ENCODE measurements around the gene IL22RA2. TPM values are rescaled to one million over a fixed set of nuclear protein-coding genes. Genes with fewer than 3 reads are reported as not detected.
A peak's percentile ranks its signal among the peaks of the same experiment; 100 is the strongest.

IL22RA2 gene
- total RNA-seq, 2 donors from 2014 or later: not detected

DNA sequence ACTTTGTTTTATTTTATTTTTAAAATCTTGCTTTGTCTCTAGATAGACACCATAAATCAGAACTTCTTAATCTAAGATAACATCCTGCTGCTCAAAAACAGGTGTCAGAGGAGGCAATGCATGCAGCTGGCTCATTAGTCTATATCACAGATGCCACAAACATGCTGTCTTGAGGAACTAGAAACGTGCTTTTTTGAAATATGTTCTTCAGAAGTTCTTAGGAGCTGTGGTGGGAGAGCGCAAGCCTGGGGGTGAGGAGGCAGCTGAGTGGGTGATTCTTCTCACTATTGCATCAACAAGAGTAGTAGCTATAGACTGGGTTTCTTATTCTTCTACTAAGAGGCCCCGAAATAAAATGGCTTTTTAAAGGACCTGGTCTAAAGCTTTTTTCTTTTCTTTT is 23.4 kb downstream of the IL22RA2 start:
- peak overlapping the region in 1 of 2 donors; percentile 16 for H3K27ac Mint-ChIP-seq
- H3K4me1 Mint-ChIP-seq (ENCODE audit: low read depth in 2 of 2): peaks cover 14 to 15% of the 10 kb centered on the region in 2 donors
- ATAC-seq (no peak), DNase-seq (ENCODE audit: low spot score) (no peak)
- H3K4me3 Mint-ChIP-seq: no peak overlapping the region
- H3K27me3 Mint-ChIP-seq: peaks cover 0 to 3% of the 10 kb centered on the region in 2 donors
- H3K9me3 Mint-ChIP-seq: no peaks in the 10 kb centered on the region
- peaks cover 4% of the 10 kb centered on the region for H3K36me3 Mint-ChIP-seq

DNA sequence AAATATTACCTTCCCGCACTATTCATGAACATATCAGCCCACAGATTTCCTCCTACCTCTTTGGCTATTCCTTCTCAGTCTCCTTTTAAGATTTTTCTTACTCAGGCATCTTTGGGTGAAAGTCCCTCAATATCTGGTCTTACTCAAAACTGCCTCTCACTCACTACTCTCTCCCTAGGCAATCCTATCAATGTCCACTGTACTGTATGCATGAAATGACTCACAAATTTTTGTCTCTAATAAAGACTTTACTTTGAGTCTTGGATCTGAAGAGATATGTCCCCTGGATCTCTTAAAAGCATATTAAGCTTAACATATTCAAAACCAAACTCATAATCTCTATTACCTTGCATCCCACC is 24.4 kb downstream of the IL22RA2 start:
- H3K36me3 Mint-ChIP-seq: peaks cover 4% of the 10 kb centered on the region
- no peak for DNase-seq (ENCODE audit: low spot score)
- H3K27me3 Mint-ChIP-seq: peaks cover 0 to 3% of the 10 kb centered on the region in 2 donors
- H3K4me3 Mint-ChIP-seq: peak overlapping the region; percentile 4
- no peaks in the 10 kb centered on the region for H3K9me3 Mint-ChIP-seq
- H3K4me1 Mint-ChIP-seq (ENCODE audit: low read depth in 2 of 2): peaks cover 14 to 15% of the 10 kb centered on the region in 2 donors
- H3K27ac Mint-ChIP-seq: peak overlapping the region; percentile 0 to 16
- ATAC-seq: no peak

DNA sequence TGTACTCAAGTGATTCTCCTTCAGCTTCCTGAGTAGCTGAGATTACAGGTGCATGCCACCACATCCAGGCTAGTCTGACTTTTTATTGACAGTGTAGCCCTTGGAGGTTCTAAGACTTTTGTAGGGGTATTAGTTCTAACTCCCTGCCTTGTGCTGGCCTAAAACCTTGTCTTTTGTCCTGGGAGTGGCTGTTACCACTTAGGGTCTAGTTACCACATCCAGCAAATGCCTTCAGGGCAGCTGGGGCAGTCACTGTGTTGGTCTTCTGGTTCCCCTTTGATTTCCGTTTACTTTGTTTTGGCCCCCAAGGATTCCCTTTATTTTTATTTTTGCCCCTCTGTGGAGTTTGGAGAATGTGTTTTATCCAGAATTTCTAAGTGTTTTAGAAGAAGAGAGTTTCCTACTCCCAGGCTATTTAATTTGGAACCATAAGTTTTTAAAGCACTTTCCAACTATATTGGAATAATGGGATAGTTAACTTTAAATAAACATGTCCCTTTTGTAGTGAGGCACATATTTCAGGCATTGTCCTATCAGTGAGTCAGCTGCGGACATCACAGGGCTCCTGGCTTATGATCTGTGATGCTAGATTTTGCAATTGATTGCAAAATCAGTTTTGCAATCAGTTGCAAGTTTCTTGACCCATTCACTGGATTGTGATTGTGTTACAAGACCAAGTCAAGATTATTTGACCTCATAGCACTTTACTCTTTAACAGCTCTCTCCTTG is 25.0 kb downstream of the IL22RA2 start:
- Mint-ChIP-seq H3K4me3 (no peak overlapping the region), H3K36me3 (peaks cover 4% of the 10 kb centered on the region), H3K4me1 (ENCODE audit: low read depth in 2 of 2) (peaks cover 14 to 15% of the 10 kb centered on the region in 2 donors), H3K9me3 (no peaks in the 10 kb centered on the region), H3K27ac (peak overlapping the region; percentile 0 to 16), H3K27me3 (peaks cover under 1 to 3% of the 10 kb centered on the region in 2 donors)
- DNase-seq (ENCODE audit: low spot score): no peak
- ATAC-seq: peak; percentile 67 to 91

DNA sequence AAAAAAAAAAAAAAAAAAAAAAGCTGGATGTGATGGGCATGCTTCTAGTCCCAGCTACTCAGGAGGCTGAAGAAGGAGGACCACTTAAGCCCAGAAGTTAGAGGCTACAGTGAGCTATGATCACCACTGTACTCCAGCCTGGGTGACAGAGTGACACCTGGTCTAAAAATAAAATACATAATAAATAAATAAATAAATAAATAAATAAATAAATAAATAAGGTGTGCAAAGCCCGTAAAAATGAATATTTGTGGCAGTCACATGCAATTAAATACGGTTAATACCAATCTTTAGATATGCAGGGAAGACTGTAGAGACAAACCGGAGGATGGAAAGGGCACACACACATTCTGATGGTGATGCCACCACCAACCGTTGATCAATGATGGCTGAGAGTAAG is 26.2 kb downstream of the IL22RA2 start:
- peaks cover 3 to 6% of the 10 kb centered on the region in 2 donors for H3K27me3 Mint-ChIP-seq
- no peak overlapping the region for H3K27ac Mint-ChIP-seq
- DNase-seq (ENCODE audit: low spot score) (no peak), ATAC-seq (no peak)
- no peak overlapping the region for H3K4me3 Mint-ChIP-seq
- peaks cover 14 to 21% of the 10 kb centered on the region in 2 donors for H3K4me1 Mint-ChIP-seq (ENCODE audit: low read depth in 2 of 2)
- peaks cover 4% of the 10 kb centered on the region for H3K36me3 Mint-ChIP-seq
- H3K9me3 Mint-ChIP-seq: no peaks in the 10 kb centered on the region

DNA sequence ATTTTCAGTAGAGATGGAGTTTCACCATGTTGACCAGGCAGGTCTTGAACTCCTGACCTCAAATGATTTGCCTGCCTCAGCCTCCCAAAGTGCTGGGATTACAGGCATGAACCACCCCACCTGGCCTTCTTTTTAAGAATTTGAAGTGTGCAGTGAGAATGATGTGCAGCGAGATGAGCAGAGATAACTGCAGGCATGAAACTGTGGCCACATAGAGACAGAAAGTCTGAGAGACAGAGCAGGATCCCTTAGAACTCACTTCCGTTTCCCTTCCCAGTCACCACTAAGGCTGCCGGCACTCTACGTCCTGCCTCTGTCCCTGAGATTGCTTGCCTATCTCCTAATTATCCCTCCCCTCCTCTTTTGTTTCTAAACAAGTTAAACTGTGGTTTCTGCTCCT is 27.2 kb downstream of the IL22RA2 start:
- Mint-ChIP-seq H3K36me3 (peaks cover 2% of the 10 kb centered on the region), H3K27me3 (peaks cover 3 to 6% of the 10 kb centered on the region in 2 donors), H3K4me1 (ENCODE audit: low read depth in 2 of 2) (peaks cover 14 to 21% of the 10 kb centered on the region in 2 donors), H3K27ac (no peak overlapping the region), H3K4me3 (no peak overlapping the region), H3K9me3 (no peaks in the 10 kb centered on the region)
- no peak for ATAC-seq
- DNase-seq (ENCODE audit: low spot score): no peak

DNA sequence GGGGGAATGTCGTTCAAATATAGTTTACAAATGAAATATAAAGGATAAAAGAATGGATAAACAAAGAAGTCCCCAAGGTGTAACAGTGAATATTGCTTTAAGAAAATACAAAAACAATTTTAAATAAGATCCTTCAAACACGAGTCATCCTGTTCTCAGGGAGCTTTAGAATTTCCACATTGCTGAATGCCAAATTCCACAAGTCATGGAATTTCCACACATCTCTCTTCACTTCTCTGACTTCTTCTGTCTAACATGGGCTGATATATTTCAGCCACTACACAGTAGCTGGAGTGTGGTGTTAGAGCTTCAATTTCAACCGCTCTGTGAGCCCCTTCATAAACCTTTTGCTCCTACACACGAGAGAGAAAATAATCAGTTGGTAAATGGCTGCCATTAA is 28.0 kb downstream of the IL22RA2 start:
- no peak for ATAC-seq
- no peak overlapping the region for H3K4me3 Mint-ChIP-seq
- peaks cover 3 to 6% of the 10 kb centered on the region in 2 donors for H3K27me3 Mint-ChIP-seq
- no peaks in the 10 kb centered on the region for H3K9me3 Mint-ChIP-seq
- DNase-seq (ENCODE audit: low spot score): no peak
- H3K36me3 Mint-ChIP-seq: no peaks in the 10 kb centered on the region
- H3K4me1 Mint-ChIP-seq (ENCODE audit: low read depth in 2 of 2): peaks cover 14 to 21% of the 10 kb centered on the region in 2 donors
- no peak overlapping the region for H3K27ac Mint-ChIP-seq

DNA sequence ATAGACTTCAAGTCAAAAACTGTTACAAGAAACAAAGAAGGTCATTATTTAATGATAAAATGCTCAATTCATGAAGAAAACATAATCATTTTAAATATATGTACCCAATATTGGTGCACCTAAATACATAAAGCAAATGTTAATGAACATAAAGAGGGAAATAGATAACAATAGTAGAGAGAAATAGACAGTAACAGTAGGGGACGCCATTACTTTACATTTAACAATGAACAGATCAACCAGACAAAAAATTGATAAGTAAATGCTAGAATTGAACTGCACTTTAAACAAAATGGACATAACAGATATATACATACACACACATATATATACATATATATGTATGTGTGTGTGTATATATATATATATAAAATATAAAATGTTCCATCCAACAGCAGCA is 37.4 kb downstream of the IL22RA2 start:
- no peak for ATAC-seq
- no peak overlapping the region for H3K27ac Mint-ChIP-seq
- H3K4me3 Mint-ChIP-seq: no peak overlapping the region
- H3K4me1 Mint-ChIP-seq (ENCODE audit: low read depth in 2 of 2): peaks cover 0 to 2% of the 10 kb centered on the region in 2 donors
- no peak for DNase-seq (ENCODE audit: low spot score)
- peaks cover 10% of the 10 kb centered on the region for H3K9me3 Mint-ChIP-seq
- H3K27me3 Mint-ChIP-seq: peaks cover 0 to 13% of the 10 kb centered on the region in 2 donors
- H3K36me3 Mint-ChIP-seq: peaks cover 8% of the 10 kb centered on the region

DNA sequence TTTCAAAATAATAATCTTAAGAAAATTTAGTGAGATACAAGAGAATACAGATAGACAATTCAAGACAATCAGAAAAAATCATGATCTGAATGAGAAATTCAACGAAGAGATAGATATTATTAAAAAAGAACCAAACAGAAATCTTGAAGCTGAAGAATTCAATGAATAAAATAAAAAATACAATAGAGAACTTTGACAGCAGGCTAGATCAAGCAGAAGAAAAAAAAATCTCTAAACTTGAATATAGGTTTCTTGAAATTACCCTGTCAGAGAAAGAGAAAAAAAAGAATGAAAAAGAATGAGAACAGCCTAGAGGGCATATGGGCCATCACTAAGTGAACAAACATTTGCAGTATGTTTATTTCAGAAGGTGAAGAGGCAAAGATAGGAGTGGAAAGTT is 39.0 kb downstream of the IL22RA2 start:
- no peak overlapping the region for H3K4me3 Mint-ChIP-seq
- no peak for ATAC-seq

DNA sequence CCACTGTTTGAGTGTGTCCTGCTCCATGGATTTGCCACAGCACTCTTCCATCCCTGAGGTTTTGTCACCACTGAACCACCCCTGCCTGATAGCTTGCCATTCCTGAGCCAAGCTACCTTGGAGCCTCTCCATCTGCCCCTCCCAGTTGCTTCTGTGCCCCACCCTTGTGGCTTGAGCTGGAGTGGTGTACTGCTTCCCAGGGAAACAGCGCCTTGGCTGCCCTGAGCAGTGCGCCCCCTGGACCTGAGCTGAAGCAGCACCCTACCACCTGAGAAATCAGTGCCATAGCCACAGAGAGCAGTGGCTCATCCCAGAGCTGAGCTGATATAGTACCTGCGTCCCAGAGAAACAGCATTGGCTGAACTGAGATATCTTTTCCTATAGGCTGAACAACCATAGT is 40.3 kb downstream of the IL22RA2 start:
- Mint-ChIP-seq H3K27ac (no peak overlapping the region), H3K27me3 (peaks cover 7 to 14% of the 10 kb centered on the region in 2 donors), H3K4me3 (no peak overlapping the region), H3K9me3 (peaks cover 13% of the 10 kb centered on the region), H3K36me3 (peaks cover 15% of the 10 kb centered on the region), H3K4me1 (ENCODE audit: low read depth in 2 of 2) (peaks cover 0 to 2% of the 10 kb centered on the region in 2 donors)
- ATAC-seq (no peak), DNase-seq (ENCODE audit: low spot score) (no peak)

More for the DNA sequence above, 39.0 kb downstream of the IL22RA2 start:
- no peak for DNase-seq (ENCODE audit: low spot score)
- Mint-ChIP-seq H3K4me1 (ENCODE audit: low read depth in 2 of 2) (peaks cover 0 to 2% of the 10 kb centered on the region in 2 donors), H3K36me3 (peaks cover 8% of the 10 kb centered on the region), H3K9me3 (peaks cover 10% of the 10 kb centered on the region), H3K27ac (no peak overlapping the region), H3K27me3 (peaks cover 0 to 13% of the 10 kb centered on the region in 2 donors)

DNA sequence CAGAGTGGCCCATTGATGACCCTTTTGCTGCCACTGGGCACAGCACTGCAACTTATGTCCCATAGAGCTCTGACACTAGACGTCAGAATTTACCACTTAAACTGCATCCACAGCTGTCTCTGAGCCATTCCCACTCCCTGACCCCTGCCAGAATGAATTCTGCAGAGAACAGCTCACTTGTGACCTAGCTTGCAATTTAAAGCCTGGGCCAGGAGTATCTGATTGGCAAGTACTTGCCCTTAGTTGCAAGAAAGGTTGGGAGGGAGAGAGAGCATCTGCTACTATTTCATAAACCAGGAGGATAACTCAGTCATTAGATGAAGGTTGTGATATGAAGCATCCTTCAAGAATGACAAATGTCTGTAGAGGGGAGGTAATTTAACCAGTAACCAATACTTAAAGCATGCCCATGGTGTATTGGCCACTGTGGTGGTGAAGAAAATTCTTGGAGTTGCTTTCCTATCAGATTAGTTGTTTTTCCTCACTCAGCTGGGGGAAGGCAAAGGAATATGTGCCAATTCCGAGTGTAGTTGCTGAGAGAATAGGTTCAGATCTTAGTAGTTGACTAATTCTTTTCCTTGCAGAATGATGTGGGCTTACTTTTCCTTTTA is 46.5 kb downstream of the IL22RA2 start:
- Mint-ChIP-seq H3K36me3 (peaks cover 7% of the 10 kb centered on the region), H3K27me3 (peaks cover 12% of the 10 kb centered on the region in 2 donors), H3K4me1 (ENCODE audit: low read depth in 2 of 2) (peaks cover 0 to under 1% of the 10 kb centered on the region in 2 donors), H3K9me3 (peaks cover 3% of the 10 kb centered on the region), H3K4me3 (no peak overlapping the region), H3K27ac (no peak overlapping the region)
- ATAC-seq (no peak), DNase-seq (ENCODE audit: low spot score) (no peak)

DNA sequence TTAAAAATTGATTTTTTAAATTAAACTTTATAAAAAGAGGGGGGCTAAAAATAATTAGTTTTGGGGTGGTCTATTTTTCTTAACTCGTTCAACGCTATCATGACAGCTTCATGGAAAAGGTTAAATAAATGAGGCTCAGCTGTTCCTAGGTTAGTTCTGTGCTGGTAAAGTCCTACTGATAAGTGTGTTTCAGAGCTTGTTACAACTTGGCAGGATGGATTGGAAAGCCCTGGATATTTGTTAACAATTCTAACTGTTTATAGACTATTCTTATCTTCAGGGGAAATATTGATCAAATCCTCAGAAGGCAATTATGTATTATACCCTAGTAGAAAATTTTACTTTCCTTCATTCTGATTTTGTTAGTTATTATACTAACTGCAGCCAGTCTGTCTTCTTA is 50.4 kb downstream of the IL22RA2 start:
- no peaks in the 10 kb centered on the region for H3K36me3 Mint-ChIP-seq
- no peak overlapping the region for H3K4me3 Mint-ChIP-seq
- DNase-seq (ENCODE audit: low spot score) (no peak), ATAC-seq (no peak)
- H3K27ac Mint-ChIP-seq: no peak overlapping the region
- H3K9me3 Mint-ChIP-seq: no peaks in the 10 kb centered on the region
- peaks cover 5% of the 10 kb centered on the region in 2 donors for H3K27me3 Mint-ChIP-seq
- peaks cover 3 to 9% of the 10 kb centered on the region in 2 donors for H3K4me1 Mint-ChIP-seq (ENCODE audit: low read depth in 2 of 2)

DNA sequence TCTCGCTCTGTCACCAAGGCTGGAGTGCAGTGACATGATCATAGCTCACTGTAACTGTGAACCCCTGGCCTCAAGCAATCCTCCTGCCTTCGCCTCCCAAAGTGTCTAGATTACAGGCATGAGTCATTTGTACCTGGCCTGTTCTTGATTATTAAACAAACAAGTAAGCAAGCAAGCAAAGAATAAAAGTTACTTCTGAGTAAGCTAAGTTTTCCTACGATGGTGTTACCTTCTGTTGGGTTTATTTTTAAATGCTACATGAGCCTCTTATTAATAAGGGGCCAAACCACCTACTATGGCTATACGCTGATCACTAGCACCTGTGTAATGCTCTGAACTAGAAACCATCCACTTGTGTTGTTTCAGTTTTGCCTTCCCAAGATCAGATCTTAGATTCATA is 50.8 kb downstream of the IL22RA2 start:
- Mint-ChIP-seq H3K27me3 (peaks cover under 1 to 4% of the 10 kb centered on the region in 2 donors), H3K27ac (no peak overlapping the region)

DNA sequence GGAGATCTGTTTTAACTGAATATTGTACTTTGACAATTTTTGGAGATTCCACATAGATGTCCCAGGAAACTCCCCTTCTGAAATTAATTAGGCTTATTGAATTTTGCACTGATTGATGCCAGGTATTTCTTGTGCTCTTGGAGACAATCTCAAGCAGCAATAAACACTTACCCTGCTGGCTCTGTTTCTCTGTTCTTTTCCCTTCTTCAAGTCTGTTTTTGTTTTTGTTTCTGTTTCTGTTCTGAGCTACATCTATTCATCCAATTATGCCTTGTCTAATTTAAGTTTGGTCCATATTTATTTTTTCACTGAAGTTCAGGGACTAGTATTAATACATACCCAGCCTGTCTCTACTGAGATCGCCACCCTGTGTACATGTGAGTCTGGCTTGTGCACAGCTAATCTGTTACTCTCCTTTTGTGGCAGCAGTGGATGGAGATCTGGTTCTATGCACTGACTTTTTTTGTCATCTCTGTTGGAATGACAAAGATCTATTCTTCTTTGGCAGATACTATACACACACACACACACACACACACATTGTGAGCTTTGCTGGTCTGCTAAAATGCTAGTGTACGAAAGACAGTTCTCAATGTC is 51.9 kb downstream of the IL22RA2 start:
- H3K36me3 Mint-ChIP-seq: peaks cover 7% of the 10 kb centered on the region
- H3K4me3 Mint-ChIP-seq: peak overlapping the region; percentile 32
- H3K27ac Mint-ChIP-seq: no peak overlapping the region
- no peaks in the 10 kb centered on the region for H3K9me3 Mint-ChIP-seq
- peaks cover 3 to 9% of the 10 kb centered on the region in 2 donors for H3K4me1 Mint-ChIP-seq (ENCODE audit: low read depth in 2 of 2)
- peaks cover 0 to 9% of the 10 kb centered on the region in 2 donors for H3K27me3 Mint-ChIP-seq
- ATAC-seq: no peak
- no peak for DNase-seq (ENCODE audit: low spot score)

More for the DNA sequence above, 50.8 kb downstream of the IL22RA2 start:
- H3K4me1 Mint-ChIP-seq (ENCODE audit: low read depth in 2 of 2): peaks cover 3 to 9% of the 10 kb centered on the region in 2 donors
- H3K36me3 Mint-ChIP-seq: no peaks in the 10 kb centered on the region
- H3K4me3 Mint-ChIP-seq: no peak overlapping the region
- no peak for DNase-seq (ENCODE audit: low spot score)
- H3K9me3 Mint-ChIP-seq: no peaks in the 10 kb centered on the region
- no peak for ATAC-seq

DNA sequence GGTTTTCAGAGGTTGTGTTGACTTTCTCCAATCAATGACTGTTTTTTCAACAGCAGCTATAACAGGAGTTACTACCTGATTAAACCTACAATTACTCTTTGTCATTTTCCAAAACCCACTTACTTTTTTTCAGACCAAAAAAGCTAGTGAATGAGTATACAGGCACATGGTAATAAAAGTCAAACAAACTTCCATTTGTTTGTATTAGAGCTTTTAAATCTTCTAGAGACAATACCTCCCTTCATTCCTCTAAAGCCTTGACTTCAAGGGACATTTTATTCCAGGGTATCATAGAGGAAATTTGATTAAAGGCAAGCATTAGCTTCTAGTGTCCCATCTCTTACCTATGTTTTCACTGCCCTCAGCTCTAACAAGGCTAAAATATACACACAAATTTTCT is 52.7 kb downstream of the IL22RA2 start:
- Mint-ChIP-seq H3K27me3 (peaks cover 0 to 9% of the 10 kb centered on the region in 2 donors), H3K4me1 (ENCODE audit: low read depth in 2 of 2) (peaks cover 3 to 9% of the 10 kb centered on the region in 2 donors), H3K36me3 (peaks cover 7% of the 10 kb centered on the region), H3K27ac (no peak overlapping the region), H3K9me3 (no peaks in the 10 kb centered on the region), H3K4me3 (peak overlapping the region; percentile 32)
- no peak for DNase-seq (ENCODE audit: low spot score)
- ATAC-seq: no peak
